Fibroblast of pulmonary artery (primary cell): ENCODE data around the gene UTP3.
"Not testable (repeated sequence)": the region's sequence is repeated elsewhere in the genome, so short reads cannot be mapped to it uniquely, and the experiment has no call there.

ENCODE experiments used
- DNase-seq: peaks from one replicate; pipeline ENCODE4 v3.0.0-alpha.2; 2010; ENCODE audit warnings: low read depth
- H3K4me3 ChIP-seq: replicated peaks from 2 replicates; pipeline ENCODE4 v1.5.1; 2011; ENCODE audit warnings: low read depth, mild to moderate bottlenecking, control low read depth, low read length, moderate library complexity
- CTCF ChIP-seq: IDR thresholded peaks from 2 replicates; pipeline ENCODE4 v1.5.1; 2011; ENCODE audit warnings: mild to moderate bottlenecking, control low read depth, low read length, inconsistent platforms; ENCODE audit errors: missing control alignments

Gene UTP3

GRCh38 chr4:70660106-70660505 lies 28.2 kb upstream of the UTP3 start:
- DNase-seq = no peak
- H3K4me3 ChIP-seq = no peak overlapping the region
- no peak for TF ChIP-seq CTCF

GRCh38 chr4:70661309-70661922 lies 26.9 kb upstream of the UTP3 start:
- H3K4me3 ChIP-seq, DNase-seq: not testable (repeated sequence)

- H3K4me3 ChIP-seq = no peak within 1 kb of the TSS
- TF ChIP-seq CTCF = no peak
- DNase-seq = peak; percentile 22
Measured at GRCh38 chr4:70666369-70666768, 22.0 kb upstream of the UTP3 start, which contains the start of gene JCHAIN. JCHAIN (minus strand) TSS chr4:70666508; CDS start chr4:70666490, 18 bp downstream.

GRCh38 chr4:70667740-70668535 lies 20.4 kb upstream of the UTP3 start:
- H3K4me3 ChIP-seq = no peak overlapping the region
- DNase-seq = peak; percentile 67
- TF ChIP-seq CTCF = no peak

- TF ChIP-seq CTCF = no peak
- DNase-seq = no peak
- no peak overlapping the region for H3K4me3 ChIP-seq
Measured at GRCh38 chr4:70670332-70671014, 17.9 kb upstream of the UTP3 start.

GRCh38 chr4:70671091-70671490 lies 17.2 kb upstream of the UTP3 start:
- no peak for TF ChIP-seq CTCF
- no peak for DNase-seq

GRCh38 chr4:70674191-70674590 lies 14.1 kb upstream of the UTP3 start:
- no peak for DNase-seq
- no peak for TF ChIP-seq CTCF
- no peak overlapping the region for H3K4me3 ChIP-seq

More at GRCh38 chr4:70671091-70671490, 17.2 kb upstream of the UTP3 start:
- no peak overlapping the region for H3K4me3 ChIP-seq
